DMS79 (cell line): ENCODE measurements around the gene CMTM4.
"Not testable (repeated sequence)": the region's sequence is repeated elsewhere in the genome, so short reads cannot be mapped to it uniquely, and the experiment has no call there.

ENCODE experiments used
- DNase-seq: peaks from one replicate; lab custom pipeline; 2025; lab: John Stamatoyannopoulos, UW

Gene CMTM4

DNA sequence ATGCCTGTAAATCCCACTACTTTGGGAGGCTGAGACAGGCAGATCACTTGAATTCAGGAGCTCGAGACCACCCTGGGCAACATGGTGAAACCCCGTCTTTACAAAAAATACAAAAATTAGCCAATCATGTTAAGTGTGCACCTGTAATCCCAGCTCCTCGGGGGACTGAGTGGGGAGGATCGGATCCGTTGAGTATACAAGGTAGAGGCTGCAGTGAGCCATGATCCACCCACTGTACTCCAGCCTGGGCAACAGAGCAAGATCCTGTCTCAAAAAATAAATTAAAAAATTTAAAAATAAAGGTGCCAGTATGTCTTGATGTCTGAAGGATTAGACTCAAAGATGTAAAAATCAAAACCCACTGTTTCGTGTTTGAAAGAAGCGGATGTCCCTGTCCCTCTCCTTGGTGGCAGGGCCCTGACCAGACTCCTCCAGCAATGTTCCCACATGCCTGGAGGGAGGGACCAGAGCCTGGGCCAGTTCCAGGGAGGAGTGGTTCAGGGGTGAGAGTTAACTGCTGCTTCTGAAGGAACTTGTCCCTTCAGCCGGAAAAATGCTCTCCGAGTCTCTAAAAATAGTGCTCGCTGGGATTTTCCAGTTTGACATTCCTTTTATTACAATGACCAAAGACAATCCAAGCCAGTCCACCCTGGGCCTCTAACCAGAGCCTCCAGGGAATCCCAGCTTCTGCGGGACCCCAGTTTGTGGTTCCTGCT, 9.4 kb upstream of the CMTM4 start:
- DNase-seq, result no peak

DNA sequence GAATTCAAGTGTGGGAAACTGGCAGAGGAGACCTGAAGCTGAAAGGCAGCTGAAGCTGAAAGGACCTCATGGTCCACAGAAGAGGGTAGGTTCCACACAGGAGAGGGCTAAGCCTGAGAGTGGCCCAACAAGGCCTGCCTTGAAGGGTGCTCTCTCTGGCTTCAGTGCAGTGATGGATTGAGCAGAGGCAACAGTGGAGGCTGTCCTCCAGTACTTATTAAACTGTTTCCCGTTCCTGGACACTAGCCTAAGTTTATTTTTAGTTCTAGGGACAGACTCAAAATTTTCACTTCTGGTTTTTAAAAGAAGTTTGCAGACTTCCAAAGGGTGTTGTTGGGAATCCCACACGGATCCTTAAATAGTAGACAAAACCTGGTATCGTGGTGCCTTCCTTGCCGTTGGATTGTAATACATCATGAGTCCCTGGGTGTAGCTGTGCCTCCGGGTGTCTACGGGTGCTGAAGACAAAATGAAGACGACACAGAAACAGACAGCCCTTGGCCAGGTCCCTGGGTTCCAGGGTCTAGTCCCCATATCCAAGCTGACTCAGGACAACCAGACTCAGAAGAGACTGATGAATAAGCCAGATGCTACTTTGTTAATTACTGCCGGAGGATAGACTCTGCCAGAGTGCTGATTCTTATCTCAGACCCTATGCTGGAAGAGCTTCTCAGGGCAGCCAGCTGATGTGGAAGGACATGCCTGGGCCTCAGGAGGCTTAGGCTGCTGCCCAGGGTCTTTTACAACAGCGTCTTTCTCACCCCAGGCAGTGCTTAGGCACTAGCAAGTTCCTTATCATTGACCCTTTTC, 7.1 kb upstream of the CMTM4 start:
- DNase-seq, result no peak

DNA sequence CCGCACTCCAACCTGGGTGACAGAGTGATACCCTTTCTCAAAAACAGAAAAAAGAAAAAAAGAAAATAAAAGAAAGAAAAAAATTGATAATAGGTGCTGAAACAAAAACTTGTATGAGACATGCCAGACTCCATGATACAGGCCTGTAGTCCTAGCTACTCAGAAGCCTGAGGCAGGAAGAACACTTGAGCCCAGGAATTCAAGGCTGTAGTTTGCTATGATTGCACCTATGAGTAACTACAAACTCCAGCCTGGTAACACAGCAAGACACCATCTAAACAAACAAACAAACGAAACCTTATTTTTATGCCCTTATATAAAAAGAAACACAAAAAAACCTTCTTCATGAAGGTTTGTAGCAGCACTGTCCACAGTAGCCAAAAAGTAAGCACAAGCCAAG, 5.0 kb upstream of the CMTM4 start:
- DNase-seq, result no peak

DNA sequence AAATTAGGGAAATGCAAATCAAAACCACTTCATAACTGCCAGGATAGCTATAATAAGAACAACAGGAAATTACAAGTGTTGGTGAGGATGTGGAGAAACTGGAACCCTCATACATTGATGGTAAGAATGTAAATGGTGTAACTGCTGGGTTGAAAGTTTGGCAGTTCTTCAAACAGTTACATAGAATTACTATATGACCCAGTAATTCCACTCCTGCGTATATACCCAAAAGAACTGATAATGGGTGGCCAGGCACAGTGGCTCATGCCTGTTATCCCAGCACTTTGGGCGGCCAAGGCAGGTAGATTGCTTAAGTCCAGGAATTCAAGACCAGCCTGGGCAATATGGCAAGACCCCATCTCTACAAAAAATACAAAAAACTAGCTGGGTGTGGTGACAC, 4.5 kb upstream of the CMTM4 start:
- DNase-seq, result no peak

DNA sequence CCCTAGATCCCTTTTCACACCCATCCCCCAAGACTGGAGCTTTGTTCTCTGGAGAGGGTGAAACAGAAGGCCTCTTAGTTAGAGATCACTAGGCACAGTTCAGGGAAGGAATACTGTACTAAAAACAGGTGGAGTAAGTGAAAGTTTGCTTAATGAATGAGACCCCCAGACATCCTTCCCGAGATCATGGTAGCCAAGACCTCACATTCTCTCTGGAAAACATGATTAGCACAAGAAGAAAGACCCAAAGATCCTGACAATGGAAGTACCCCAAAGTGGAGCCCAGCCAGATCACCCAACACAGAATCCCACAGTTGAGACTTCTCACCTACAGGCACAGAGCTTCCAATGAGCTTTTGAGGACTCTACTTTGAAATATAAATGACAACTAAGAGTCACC, 3.4 kb upstream of the CMTM4 start:
- DNase-seq, result no peak

DNA sequence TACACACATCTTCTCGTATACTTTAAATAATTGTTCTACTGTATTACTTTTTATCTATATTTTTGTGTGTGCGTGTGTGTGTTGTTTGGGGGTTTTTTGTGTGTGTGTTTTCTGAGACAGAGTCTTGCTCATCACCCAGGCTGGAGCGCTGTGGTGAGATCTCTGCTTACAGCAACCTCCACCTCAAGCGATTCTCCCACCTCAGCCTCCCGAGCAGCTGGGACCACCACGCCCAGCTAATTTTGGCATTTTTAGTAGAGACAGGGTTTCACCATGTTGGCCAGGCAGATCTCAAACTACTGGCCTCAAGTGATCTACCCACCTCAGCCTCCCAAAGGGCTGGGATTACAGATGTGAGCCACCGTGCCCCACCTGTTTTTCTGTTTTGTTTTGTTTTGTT, 1.5 kb upstream of the CMTM4 start:
- DNase-seq, result no peak

DNA sequence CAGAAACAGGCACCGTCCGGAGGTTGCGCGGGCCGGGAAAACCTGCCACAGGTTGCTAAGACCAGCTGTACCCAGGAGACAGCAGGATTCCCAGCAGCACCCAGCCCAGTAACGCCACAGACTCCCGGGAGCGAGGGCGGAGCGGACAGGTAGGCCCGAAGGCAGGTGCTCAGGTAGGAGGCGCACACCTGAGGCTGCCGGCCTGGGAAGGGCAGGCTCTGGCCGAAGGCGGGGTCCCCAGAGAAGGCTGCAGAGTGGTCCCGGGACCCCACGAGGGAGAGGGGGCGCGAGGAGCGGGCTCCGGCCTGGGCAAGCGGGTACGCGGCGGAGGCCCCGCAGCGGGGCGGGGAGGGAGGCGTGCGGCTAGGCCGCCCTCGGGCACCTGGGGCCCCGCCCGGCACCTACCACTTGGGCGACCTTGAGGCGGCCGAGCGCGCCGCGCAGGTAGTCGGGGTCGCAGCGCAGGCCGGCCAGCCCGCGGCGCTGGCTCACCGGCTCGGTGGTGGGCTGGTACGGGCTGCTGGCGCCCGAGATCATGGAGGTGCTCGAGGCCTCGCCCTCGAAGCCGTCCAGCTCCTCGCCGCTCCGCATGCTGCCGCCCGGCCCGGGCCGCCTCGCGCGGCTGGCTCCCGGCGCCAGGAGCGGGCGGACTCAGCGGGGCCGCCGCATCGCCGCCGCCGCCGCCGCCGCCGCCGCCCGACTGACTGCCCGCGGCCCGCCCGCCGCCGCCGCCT, 441 bp downstream of the CMTM4 start:
- DNase-seq, result no peak

DNA sequence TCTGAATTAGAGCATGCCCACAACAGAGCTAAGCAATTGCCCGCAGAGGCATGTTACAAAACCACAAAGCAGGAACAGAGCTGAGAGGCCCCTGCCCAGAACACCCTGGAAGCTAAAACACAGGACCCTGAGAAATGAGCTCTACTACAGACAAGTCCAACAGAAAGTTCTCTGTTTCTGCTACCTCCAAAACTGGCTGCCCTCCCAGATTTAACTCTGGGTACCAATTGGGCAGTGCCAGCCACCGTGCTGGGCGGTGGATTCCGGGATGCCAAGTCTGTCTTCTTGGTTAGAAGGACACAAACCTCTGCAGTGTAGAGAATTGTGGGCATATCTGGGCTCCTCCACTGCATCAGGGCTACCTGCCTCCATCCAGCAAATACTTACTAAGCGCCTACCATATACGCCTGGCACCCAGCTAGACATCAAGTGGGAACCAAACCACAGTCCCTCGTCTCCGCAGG, 1.0 kb downstream of the CMTM4 start:
- DNase-seq, result no peak

DNA sequence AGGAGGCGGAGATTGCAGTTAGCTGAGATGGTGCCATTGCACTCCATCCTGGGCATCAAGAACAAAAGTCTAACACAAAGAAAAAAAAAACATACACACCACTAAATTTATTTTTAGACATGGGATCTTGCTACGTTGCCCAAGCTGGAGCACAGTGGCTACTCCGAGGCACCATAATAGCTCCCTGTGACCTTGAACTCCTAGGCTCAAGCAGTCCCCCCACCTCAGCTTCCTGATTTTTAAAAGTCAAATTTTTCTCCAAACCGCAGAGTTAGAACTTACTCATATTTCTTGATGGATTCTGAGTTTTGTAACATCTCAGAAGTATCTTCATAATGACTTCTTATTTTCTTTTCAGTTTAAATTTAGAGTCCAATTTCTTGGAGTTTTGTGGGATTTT, 3.4 kb downstream of the CMTM4 start:
- no peak for DNase-seq

DNA sequence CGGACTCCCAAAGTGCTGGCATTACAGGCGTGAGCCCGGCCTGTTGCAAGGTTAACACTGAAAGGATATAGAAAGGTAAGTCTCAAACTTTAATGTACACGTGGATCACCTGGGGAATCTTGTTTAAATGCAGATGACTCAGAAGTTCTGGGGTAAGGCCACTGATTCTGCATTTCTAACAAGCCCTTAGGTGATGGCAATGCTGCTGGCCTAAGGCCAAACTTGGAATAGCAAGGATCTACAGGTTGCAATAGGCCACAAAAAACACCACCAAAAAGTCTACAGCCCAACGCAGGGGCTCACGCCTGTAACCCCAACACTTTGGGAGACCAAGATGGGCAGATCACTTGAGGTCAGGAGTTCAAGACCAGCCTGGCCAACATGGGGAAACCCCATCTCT, 4.2 kb downstream of the CMTM4 start:
- no peak for DNase-seq

DNA sequence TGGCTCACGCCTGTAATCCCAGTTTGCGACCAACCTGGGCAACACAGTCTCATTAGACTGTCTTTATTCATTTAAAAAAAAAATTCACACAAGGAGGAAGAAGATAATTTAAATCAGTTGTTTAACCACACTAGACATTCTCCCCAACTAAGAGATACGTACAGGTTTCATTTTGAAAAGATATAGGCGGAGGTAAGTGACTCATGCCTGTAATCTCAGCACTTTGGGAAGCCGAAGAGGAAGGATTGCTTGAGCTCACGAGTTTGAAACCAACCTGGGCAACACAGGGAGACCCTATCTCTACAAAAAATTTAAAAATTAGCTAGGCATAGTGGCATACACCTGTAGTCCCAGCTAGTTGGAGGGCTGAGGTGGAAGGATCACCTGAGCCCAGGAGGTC, 5.3 kb downstream of the CMTM4 start:
- no peak for DNase-seq

DNA sequence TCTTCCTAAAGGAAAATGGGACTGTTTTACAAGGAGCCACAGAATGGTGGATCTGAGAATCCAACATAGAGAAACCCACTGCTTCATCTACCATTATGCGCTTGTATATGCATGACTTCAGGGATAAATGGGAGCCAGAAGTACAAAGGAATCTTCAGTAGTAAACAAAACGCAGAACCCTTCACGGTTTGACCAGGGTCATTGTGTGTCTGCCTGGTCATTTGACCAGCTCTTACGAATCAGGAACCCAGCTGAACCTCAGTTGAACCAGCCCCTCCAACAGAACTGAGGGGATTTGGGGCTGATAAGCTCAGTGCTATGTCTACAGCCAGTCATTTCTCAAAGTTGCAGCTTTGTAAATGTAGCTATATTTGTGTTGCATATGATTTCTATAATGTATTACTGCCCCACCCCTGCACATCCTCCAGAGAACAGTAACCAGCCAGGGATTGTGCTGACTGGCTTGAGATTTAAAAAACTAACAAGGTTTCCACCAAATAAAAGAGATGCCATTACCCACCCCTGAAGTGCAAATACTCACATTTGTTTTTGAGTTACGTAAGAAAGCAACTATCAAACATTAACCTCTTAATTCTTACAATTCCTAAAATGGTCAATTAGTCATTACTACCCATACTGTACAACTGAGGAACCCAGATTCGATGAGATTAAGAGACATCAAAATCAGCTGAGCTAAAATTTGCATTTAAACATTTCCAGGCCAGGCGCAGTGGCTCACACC, 6.3 kb downstream of the CMTM4 start:
- DNase-seq, result no peak

DNA sequence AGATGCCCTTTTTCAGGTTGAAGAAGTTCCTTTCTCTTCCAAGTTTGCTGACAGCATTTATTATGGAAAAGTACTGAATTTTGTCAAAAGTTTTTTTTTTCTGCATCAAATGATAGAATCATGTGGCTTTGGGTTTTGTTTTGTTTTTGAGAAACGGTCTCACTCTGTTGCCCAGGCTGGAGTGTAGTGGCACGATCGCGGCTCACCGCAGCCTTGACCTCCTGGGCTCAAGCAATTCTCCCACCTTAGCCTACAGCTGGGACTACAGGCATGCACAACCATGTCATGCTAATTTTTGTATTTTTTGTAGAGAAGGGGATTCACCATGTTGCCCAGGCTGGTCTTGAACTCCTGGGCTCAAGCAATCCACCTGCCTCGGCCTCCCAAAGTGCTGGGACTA, 7.3 kb downstream of the CMTM4 start:
- no peak for DNase-seq

DNA sequence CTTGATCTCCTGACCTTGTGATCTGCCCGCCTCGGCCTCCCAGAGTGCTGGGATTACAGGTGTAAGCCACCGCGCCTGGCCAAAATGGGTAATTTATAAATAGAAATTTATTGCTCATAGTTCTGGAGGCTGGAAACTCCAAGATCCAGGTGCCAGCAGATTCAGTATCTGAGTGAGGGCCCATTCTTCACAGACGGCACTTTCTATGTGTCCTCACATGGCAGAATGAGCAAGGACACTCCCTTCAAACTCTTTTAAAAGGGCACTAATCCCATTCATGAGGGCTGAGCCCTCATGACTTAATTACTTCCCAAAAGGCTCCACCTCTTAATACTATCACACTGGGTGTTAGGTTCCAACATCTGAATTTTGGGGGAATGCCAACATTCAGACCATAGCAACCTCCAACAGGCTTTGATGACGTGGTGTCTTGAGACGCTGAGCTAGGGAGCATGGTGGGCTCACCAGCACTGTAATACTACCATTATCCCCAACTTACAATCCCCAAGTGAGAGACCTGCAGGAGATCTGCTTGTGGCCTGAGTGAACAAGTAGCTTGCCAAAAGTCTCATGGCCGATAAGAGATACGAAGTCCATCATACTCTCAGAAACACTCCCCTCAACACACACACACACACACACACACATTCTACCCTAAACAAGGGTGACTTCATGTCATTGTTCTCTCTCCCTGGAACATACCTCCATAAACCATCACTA, 8.5 kb downstream of the CMTM4 start:
- no peak for DNase-seq

DNA sequence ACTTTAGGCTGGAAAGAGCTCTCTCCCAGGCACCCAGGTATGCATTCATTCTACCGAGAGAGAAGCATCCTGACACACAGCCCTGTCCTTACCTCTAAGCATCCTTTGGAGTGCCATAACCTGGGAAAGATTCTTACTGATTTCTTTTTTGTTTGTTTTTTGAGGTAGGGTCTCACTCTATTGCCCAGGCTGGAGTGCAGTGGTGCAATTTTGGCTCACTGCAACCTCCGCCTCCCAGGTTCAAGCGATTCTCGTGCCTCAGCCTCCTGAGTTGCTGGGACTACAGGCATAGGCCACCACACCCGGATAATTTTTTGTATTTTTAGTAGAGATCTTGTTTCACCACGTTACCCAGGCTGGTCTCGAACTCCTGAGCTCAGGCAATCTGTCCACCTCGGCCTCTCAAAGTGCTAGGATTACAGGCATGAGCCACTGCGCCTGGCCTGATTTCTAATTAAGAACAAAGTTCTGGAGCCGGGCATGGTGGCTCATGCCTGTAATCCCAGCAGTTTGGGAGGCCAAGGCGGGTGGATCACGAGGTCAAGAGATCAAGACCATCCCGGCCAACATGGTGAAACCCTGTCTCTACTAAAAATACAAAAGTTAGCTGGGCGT, 10.9 kb downstream of the CMTM4 start:
- not testable (repeated sequence) for DNase-seq

DNA sequence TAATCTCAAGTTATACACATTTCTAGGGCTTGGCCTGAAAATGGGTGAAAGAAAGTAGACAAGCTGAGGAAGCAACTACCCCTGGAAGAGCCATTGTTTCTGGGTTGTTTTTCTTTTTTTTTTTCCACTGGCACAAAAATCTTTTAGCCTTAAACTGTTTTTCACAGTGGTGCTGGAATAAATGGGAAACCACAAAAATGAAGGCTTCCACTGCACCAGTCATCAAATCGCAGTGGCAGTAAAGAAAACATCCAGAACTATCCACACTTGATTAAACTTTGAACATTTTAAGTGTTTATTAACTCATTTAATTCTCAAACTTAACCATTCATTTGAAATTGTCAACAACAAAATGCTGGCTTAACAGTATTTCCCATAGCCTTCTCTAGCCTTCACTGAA, 14.3 kb downstream of the CMTM4 start:
- no peak for DNase-seq

DNA sequence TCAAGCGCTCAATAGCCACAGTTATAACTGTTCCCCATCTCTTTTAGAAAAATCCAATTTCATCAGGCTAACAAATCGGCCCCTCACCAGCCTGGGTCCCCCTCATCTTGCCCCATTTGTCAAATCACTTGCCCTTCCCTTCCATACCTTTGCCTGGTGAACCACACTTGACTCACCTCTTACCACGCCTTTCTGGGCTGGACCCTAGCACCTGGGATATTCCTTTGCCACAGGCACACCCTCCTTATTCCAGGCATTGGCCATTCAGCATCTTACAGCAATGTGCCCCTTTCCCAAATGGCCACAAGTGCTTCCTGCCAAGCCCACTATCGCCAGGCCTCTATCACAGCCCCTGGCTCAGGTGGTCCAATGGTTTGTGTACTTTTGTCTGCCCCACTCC, 14.9 kb downstream of the CMTM4 start:
- DNase-seq, result no peak

DNA sequence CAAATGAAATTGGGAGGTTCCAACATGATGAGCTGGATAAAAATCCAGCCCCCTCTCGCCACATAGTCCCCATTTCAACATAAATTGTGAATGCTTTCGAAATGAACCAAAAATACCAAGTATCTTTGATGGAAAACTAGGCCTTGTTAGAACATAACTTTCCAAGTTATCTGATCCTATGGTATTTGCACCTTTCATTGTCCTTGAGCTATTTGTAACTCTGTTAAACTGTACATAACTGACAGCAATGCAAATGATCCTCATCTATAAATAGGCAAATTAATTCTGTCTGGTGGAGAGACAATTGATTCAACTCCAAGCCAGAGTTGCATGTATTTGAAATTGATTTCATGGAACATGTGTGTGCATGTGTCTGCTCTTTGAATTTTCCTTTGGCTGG, 18.2 kb downstream of the CMTM4 start:
- DNase-seq, result no peak

DNA sequence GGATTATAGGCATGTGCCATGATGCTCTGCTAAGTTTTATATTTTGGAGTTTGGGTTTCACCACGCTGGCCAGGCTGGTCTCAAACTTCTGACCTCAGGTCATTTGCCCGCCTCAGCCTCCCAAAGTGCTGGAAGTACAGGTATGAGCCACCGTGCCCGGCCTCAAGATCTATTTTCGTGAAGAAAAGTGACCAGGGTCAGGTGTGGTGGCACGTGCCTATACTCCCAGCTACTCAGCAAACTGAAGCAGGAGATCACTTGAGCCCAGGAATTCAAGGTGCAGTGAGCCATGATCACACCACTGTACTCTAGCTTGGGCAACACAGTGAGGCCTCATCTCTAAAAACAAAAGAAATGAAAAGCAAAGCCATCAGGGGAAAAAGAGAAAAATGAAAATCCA, 18.7 kb downstream of the CMTM4 start:
- no peak for DNase-seq

DNA sequence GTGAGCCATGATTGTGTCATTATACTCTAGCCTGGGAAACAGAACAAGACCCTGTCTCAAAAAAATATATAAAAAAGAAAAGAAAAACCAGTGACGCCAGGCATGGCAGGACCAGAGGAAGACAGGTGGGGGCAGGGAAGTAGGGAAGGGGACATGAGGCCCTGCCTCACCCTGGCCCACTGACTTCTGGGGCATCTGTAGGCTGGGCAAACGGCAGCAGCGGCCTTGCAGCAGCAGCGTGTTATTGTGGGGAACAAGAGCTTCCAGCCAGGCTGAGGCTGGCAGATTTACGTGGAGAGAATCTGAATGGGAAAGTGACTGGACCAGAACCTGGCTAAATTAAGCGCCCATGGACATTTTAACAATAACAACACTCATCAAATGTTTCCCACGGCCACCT, 19.4 kb downstream of the CMTM4 start:
- no peak for DNase-seq

DNA sequence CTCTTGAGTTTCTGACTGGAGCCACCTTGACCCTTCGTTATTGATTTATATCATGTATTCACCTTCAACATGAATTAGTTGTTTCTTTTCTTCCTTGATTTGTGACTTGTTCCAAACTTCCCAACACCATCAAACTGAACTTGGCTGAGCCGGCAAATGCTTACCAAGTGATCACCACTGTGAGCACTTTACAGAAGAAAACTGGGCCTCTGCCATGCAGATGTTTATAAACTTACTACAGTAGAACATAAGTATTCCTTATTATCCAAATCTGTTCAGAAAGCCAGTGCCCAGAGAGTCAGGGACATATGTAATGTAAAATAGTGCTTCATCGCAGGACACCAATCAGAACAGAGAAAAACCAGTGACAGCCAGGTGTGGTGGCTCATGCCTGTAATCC, 19.9 kb downstream of the CMTM4 start:
- no peak for DNase-seq
